DOHH2 (cell line): Measurements from ENCODE around the gene AGK.

ENCODE experiments used
- H3F3A ChIP-seq: fragments of 200-600 bp; sonication (generic), shearing (Covaris generic); 2 replicates; pipeline ENCODE4 v1.6.0; 2016; ENCODE audit warnings: antibody characterized with exemption, mild to moderate bottlenecking; ENCODE audit not compliant: control insufficient read depth, insufficient read depth
- H3K27ac ChIP-seq: fragments of 200-600 bp; sonication (generic); 2 replicates; pipeline ENCODE4 v1.5.1; 2014; ENCODE audit warnings: low read depth, mild to moderate bottlenecking, low read length, moderate library complexity
- H3K27me3 ChIP-seq: fragments of 200-600 bp; sonication (generic); 2 replicates; pipeline ENCODE4 v1.6.1; 2014; ENCODE audit warnings: mild to moderate bottlenecking, low read length, mixed read lengths; ENCODE audit not compliant: control insufficient read depth
- H3K36me3 ChIP-seq: fragments of 200-600 bp; sonication (generic); 2 replicates; pipeline ENCODE4 v1.6.1; 2014; ENCODE audit warnings: mild to moderate bottlenecking, low read length, moderate library complexity, mixed read lengths; ENCODE audit not compliant: control insufficient read depth
- H3K4me1 ChIP-seq: fragments of 200-600 bp; sonication (generic); 2 replicates; pipeline ENCODE4 v1.6.1; 2014; ENCODE audit warnings: mild to moderate bottlenecking, low read length, mixed read lengths; ENCODE audit not compliant: control insufficient read depth
- H3K4me2 ChIP-seq: fragments of 200-600 bp; sonication (generic); 2 replicates; pipeline ENCODE4 v1.6.0; 2014; ENCODE audit warnings: mild to moderate bottlenecking, low read length, moderate library complexity
- H3K4me3 ChIP-seq: fragments of 200-600 bp; sonication (generic); 2 replicates; pipeline ENCODE4 v1.5.1; 2014; ENCODE audit warnings: mild to moderate bottlenecking, low read length, mixed read lengths
- H3K79me2 ChIP-seq: fragments of 200-600 bp; sonication (generic); 2 replicates; pipeline ENCODE4 v1.6.1; 2014; ENCODE audit warnings: mild to moderate bottlenecking, low read length, mixed read lengths; ENCODE audit not compliant: control insufficient read depth
- H3K9me2 ChIP-seq: fragments of 200-600 bp; sonication (generic); replicated peaks from 2 replicates; pipeline ENCODE4 v1.6.1; 2014; ENCODE audit warnings: mild to moderate bottlenecking, low read length, mixed read lengths; ENCODE audit not compliant: control insufficient read depth
- H3K9me3 ChIP-seq: fragments of 200-600 bp; sonication (generic); 2 replicates; pipeline ENCODE4 v1.6.1; 2014; ENCODE audit warnings: antibody characterized with exemption, low read length, mixed read lengths; ENCODE audit not compliant: control insufficient read depth, insufficient read depth
- H4K20me1 ChIP-seq: fragments of 200-600 bp; sonication (generic); 2 replicates; pipeline ENCODE4 v1.6.0; 2014; ENCODE audit warnings: low read depth, mild to moderate bottlenecking, antibody characterized with exemption, low read length, moderate library complexity; ENCODE audit not compliant: control insufficient read depth, insufficient read depth
- EZH2phosphoT487 ChIP-seq: fragments of 200-600 bp; sonication (generic); IDR thresholded peaks from 2 replicates; pipeline ENCODE4 v1.6.1; 2017; ENCODE audit warnings: borderline replicate concordance, mild to moderate bottlenecking, antibody characterized with exemption, low read length, moderate library complexity, mixed read lengths
- TF ChIP-seq, protein P1 (sequence below): fragments of 200-600 bp; sonication (generic); IDR thresholded peaks from one replicate; pipeline ENCODE4 v1.5.1; 2014; ENCODE audit warnings: antibody characterized with exemption, mild to moderate bottlenecking, low read depth, low read length; ENCODE audit not compliant: poor library complexity, severe bottlenecking

The AGK gene

DNA sequence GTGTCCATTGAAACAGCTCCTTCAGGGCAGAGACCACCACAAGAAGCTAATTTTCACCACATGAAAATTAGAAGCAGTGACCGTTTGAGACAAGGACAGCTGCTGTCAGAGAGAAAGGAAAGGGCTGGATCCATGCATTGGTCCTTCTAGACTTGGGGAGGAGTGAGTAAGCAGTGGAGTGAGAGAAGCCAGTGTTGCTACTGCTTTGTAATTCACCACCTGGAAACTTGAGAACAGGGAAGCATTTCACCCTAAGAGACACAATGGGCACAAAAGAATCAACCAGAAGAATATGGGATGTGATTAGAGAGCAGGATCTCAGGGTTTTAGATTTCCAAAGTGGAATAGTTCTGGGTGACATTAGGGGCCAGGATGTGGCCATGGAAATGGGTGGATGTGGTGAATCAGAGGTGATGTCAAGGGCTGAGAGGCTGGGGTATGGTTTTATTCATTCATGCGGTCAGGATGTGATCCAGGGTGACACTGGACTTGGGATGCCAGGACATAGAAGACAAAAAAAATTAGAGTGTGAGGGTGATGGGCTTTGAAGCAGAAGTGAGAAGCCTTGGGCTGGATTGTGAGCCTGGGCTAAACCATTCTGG is 89.1 kb downstream of the AGK start:
- no peaks in the 10 kb centered on the region for H3K27me3 ChIP-seq
- TF ChIP-seq EZH2phosphoT487, result no peak
- TF ChIP-seq, protein P1, sequence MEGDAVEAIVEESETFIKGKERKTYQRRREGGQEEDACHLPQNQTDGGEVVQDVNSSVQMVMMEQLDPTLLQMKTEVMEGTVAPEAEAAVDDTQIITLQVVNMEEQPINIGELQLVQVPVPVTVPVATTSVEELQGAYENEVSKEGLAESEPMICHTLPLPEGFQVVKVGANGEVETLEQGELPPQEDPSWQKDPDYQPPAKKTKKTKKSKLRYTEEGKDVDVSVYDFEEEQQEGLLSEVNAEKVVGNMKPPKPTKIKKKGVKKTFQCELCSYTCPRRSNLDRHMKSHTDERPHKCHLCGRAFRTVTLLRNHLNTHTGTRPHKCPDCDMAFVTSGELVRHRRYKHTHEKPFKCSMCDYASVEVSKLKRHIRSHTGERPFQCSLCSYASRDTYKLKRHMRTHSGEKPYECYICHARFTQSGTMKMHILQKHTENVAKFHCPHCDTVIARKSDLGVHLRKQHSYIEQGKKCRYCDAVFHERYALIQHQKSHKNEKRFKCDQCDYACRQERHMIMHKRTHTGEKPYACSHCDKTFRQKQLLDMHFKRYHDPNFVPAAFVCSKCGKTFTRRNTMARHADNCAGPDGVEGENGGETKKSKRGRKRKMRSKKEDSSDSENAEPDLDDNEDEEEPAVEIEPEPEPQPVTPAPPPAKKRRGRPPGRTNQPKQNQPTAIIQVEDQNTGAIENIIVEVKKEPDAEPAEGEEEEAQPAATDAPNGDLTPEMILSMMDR, result no peak
- no peaks in the 10 kb centered on the region for H3F3A ChIP-seq
- H3K4me3 ChIP-seq, result no peak overlapping the region
- peaks cover 42% of the 10 kb centered on the region for H3K36me3 ChIP-seq
- no peak overlapping the region for H3K27ac ChIP-seq
- no peak overlapping the region for H3K4me2 ChIP-seq
- no peaks in the 10 kb centered on the region for H3K9me2 ChIP-seq
- no peaks in the 10 kb centered on the region for H3K4me1 ChIP-seq
- H3K9me3 ChIP-seq, result no peaks in the 10 kb centered on the region
- H3K79me2 ChIP-seq, result no peaks in the 10 kb centered on the region
- H4K20me1 ChIP-seq, result no peaks in the 10 kb centered on the region

DNA sequence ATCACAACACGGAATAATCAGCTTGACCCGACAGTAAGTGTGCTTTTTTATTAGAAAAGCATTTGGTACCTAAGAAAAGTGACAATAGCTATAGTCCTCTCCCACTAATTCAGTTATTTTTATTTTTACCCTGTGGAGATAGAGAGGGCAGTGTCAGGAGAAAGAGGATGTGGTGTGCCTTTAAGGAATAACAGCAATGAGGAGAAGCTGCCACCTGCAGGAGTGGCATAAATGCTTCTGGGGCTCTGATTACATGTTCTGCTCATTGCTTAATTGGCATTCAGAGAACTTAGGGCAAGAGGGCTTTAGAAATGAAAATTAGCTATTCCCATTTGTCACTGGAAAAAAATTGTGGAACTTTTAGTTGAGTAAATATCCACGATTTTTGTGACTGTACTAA is 90.7 kb downstream of the AGK start:
- Histone ChIP-seq H3K4me3 (no peak overlapping the region), H4K20me1 (no peaks in the 10 kb centered on the region), H3F3A (no peaks in the 10 kb centered on the region), H3K4me2 (no peak overlapping the region), H3K79me2 (no peaks in the 10 kb centered on the region), H3K27me3 (no peaks in the 10 kb centered on the region), H3K27ac (no peak overlapping the region), H3K9me3 (no peaks in the 10 kb centered on the region), H3K4me1 (no peaks in the 10 kb centered on the region), H3K36me3 (peaks cover 36% of the 10 kb centered on the region), H3K9me2 (no peaks in the 10 kb centered on the region)
- TF ChIP-seq, protein P1, result no peak
- TF ChIP-seq EZH2phosphoT487, result no peak

DNA sequence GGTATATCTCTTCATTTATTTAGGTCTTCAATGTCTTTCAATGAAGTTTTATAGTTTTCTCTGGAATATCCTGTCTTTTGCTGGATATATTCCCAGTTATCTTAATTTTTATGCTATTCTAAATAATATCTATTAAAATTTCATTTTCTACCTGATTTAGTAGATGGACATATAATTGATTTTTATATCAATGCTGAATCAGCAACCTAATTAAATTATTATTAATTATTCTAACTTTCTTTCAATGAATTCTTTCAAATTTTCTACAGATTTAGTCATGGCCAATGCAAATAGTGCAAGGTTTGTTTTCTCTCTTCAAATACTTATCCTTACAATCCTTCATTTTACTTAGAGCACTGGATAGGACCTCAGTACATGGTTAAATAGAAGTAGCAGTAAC is 94.0 kb downstream of the AGK start:
- Histone ChIP-seq H3K4me1 (no peaks in the 10 kb centered on the region), H3K9me2 (no peaks in the 10 kb centered on the region), H4K20me1 (no peaks in the 10 kb centered on the region), H3K27ac (no peak overlapping the region), H3K9me3 (no peaks in the 10 kb centered on the region), H3K79me2 (no peaks in the 10 kb centered on the region), H3K4me3 (no peak overlapping the region), H3K36me3 (peaks cover 42% of the 10 kb centered on the region), H3K4me2 (no peak overlapping the region), H3K27me3 (no peaks in the 10 kb centered on the region), H3F3A (no peaks in the 10 kb centered on the region)
- TF ChIP-seq, protein P1, result no peak
- no peak for TF ChIP-seq EZH2phosphoT487
